ENCODE measurements around the gene TNFRSF9.
"Not testable (repeated sequence)": the region's sequence is repeated elsewhere in the genome, so short reads cannot be mapped to it uniquely, and the experiment has no call there.

Gene TNFRSF9

GRCh38 chr1:7961216-7962013 lies 20.8 kb upstream of the TNFRSF9 start, which contains the start of gene PARK7:
Gene PARK7 (plus strand): TSS chr1:7961711. CDS start chr1:7962786, 1,075 bp downstream.
- peak; percentile 100 for DNase-seq (ENCODE audit: low read depth in 2 of 2)

DNA sequence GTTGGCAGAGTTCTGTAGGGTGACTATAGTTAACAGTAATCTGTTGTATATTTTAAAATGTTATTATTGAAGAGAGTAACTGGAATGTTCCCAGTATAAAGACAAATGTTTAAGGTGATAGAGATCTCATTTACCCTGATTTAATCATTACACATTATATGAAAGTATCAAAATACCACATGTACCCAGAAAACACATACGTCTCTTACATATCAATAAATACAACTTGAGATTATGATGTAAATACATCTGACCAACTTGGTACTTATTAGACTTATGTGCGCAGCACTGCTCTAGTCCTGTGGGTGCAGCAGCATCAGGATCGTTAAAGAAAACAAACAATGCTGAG lies 20.2 kb upstream of the TNFRSF9 start:
- DNase-seq (ENCODE audit: low read depth in 2 of 2): no peak

DNA sequence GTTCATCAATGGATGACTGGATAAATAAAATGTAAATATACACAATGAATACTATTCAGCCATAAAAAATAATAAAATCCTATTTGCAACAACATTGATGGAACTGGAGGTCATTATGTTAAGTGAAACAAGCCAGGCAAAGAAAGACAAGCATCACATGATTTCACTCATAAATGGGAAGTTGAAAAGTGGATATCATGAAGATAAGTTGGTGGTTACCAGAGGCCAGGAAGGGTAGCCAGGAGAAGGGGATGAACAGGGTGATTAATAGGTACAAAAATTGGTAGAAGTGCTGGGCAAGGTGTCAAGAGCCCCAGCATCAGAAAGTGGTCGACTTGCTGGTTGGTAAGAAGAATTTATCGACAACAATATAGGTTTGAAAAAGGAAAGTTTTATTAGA lies 19.5 kb upstream of the TNFRSF9 start:
- DNase-seq (ENCODE audit: low read depth in 2 of 2): no peak

GRCh38 chr1:7956218-7957032 lies 15.8 kb upstream of the TNFRSF9 start:
- DNase-seq (ENCODE audit: low read depth in 2 of 2): no peak

DNA sequence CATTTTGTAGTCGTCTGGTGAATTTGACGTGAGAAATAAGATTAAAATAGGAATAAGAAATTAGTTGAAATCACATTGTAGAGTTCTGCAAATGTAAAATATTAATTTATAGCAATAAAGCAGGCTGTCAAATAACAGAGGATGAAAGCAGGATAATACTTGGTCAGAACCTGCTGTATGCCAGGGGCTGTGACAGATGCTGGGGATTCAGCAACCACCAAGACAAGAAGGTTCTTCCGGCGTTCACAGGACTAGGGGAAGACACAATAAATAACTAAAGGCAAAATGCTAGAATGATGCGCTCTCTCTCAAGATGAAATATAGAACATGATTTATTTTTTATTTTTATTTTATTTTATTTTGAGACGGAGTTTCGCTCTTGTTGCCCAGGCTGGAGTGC lies 14.0 kb upstream of the TNFRSF9 start:
- no peak for DNase-seq (ENCODE audit: low read depth in 2 of 2)

GRCh38 chr1:7953850-7954609 lies 13.4 kb upstream of the TNFRSF9 start:
- DNase-seq (ENCODE audit: low read depth in 2 of 2): peak; percentile 88 to 91

DNA sequence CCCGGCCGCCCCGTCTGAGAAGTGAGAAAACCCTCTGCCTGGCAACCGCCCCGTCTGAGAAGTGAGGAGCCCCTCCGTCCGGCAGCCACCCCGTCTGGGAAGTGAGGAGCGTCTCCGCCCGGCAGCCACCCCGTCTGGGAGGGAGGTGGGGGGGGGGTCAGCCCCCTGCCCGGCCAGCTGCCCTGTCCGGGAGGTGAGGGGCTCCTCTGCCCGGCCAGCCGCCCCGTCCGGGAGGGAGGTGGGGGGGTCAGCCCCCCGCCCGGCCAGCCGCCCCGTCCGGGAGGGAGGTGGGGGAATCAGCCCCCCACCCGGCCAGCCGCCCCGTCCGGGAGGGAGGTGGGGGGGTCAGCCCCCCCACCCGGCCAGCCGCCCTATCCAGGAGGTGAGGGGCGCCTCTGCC lies 12.2 kb upstream of the TNFRSF9 start:
- not testable (repeated sequence) for DNase-seq (ENCODE audit: low read depth in 2 of 2)

DNA sequence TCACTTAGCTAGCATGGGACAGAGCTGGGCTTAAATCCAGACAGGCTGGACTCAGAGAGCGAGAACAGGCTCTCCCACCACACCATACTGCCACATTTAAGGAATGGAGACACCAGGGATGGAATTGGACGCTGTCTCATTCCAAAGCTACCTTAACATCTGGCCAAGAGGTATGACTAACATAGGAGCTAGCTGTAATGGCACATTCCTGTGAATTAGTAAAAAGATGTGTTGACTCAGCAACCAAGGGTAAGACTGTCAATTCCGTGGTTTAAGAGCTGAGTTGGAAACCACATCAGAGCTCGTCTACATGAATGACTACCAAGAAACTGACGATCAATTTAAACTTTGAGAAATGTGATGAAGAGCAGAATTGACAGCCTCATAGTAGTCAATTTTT lies 8.3 kb upstream of the TNFRSF9 start:
- DNase-seq (ENCODE audit: low read depth in 2 of 2): peak in 1 of 2 donors; percentile 29

DNA sequence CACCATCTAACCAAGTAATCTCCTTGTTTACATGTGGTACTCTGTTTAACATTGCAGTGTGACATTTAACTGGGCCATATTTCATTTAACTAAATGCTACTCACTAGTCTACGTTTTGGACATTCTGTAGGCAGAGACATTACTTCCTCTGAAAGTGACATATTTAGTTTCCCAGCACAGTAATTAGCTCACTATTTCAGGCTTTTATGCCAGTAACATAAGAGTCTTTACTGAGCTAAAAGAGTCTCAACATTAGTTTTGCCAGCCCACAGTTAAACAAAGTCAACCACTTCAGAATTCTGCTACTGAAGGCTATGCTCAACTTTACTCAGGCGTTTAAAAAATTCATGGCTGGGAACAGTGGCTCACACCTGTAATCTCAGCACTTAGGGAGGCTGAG lies 2.6 kb upstream of the TNFRSF9 start:
- no peak for DNase-seq (ENCODE audit: low read depth in 2 of 2)

DNA sequence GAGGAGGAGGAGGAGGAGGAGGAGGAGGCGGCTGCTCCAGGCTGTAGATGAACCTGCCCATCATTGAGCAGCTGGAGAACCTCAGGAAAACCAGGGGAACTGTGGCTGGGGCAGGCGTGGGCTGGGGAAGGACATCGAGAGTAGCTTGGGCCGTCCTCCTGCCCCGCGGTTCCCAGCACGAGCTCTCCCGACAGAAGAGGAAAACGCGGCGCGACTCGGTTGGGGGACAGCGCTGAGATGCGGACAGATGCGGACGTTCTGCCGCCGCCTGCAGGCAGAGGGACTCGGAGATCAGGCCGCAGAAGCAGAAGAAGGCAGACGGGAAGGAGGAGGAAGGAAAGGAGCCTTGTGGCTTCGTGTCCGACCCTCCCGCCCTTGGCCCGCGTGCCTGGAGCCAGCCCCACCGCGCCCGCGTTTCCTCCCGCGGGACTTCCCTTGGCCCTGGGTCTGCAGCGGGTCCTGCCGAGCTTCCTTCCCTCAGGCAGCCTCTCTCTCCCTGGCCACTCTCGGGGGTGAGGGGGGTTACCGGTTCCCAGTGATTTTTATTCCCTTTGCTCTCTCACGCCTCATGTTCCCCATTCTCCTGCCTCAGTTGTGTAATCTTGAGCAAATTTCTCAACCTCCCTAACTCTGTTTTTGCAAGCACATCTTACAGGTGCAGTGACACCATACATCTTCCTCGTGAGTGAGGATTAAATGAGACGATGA lies 1.7 kb upstream of the TNFRSF9 start:
- DNase-seq (ENCODE audit: low read depth in 2 of 2): peak; percentile 13 to 28

- no peak for DNase-seq (ENCODE audit: low read depth in 2 of 2)
Measured at GRCh38 chr1:7941437-7941793, 776 bp upstream of the TNFRSF9 start.

GRCh38 chr1:7940034-7940433 lies 605 bp downstream of the TNFRSF9 start:
- no peak for DNase-seq (ENCODE audit: low read depth in 2 of 2)

DNA sequence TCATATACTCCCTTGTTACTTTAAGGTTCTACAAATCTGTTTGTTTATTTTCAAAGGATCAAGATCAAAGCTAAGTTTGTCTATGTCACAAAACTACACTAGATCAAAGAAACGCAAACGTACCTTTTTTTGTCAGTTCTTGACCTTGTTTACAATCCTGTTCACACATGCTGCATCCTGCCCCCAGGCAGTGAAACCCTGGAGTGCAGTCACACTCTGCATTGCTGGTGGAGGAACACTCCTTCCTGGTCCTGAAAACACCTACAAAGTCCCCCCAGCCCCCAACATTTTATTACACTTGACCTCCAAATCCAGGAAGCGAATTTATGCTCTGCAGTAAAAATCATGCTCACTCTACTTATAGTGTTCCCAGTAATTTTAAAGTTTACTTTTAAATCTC lies 2.6 kb downstream of the TNFRSF9 start:
- no peak for DNase-seq (ENCODE audit: low read depth in 2 of 2)

DNA sequence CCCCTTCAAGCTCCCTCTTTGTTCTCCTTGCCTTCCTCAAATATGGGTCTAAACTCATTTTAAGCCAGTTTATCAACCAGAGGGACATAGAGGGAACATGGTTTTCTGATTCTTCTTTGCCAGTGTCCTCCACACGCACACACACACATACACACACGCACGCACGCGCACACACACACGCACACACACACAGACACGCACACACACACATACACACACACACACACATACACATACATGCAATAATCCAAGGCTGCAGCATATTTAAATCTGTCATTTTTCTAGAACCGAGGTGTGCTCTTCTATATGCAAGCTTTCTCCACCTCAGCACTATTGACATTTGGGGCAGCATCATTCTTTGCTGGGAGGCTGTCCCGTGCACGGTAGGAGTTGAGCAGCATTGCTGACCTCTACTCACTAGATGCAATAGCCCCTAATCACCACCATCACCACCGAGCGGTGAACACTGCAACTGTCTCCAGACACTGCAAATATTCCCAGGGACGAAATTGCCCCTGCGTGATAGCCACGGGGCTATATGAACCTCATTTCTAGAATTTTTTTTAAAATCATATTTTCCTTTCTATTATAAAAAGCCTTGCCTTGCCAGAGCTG lies 8.0 kb downstream of the TNFRSF9 start:
- no peak for DNase-seq (ENCODE audit: low read depth in 2 of 2)

DNA sequence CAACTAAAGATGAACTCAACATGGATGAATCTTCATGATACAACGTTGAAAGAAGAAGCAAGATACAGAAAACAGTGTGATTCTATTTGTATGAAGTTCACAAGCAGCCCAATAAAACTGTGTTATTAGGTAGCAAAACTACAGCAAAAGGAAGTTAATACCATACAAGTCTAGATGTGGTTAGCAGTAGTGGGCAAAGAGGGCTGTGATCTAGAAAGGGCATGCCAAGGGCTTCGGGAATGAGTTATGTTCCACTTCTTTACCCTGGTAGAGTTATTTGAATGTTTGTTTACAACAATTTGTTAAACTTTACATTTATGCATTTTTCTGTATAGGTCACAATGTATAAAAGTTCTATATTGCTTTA lies 9.2 kb downstream of the TNFRSF9 start:
- no peak for DNase-seq (ENCODE audit: low read depth in 2 of 2)

DNA sequence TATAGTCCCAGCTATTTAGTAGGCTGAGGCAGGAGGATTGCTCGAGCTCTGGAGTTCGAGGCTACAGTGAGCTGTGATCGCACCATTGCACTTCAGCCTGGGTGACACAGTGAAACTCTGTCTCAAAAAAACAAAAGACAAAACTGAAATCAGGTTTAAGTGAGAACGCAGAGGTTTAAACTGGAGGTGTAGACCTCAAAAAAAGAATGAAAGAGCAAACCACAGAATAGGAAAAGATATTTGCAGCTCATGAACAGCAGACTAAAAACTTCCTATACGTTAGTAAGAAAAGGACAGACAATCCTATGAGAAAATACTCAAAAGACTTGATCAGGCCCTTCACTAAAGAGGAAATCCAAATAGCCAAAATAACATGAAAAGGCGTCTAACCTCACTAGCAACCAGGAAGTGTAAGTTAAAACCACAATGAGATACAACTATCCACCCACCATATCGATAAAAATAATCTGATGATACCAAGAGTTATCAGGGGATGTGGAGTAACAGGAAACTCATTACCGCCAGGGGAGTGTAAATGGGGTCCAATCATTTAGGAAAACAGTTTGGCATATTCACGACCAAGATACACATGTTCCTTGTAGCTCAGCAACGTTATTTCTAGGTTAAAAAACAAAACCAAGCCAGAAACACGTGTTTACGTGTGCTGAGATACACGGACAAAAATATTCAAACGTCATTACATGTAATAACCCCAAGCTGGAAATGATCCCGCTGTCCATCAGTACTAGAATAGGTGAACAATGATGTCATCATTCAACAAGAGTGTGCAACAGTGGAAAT lies 9.8 kb downstream of the TNFRSF9 start:
- no peak for DNase-seq (ENCODE audit: low read depth in 2 of 2)

- no peak for DNase-seq (ENCODE audit: low read depth in 2 of 2)
Measured at GRCh38 chr1:7929637-7930036, 11.0 kb downstream of the TNFRSF9 start.

DNA sequence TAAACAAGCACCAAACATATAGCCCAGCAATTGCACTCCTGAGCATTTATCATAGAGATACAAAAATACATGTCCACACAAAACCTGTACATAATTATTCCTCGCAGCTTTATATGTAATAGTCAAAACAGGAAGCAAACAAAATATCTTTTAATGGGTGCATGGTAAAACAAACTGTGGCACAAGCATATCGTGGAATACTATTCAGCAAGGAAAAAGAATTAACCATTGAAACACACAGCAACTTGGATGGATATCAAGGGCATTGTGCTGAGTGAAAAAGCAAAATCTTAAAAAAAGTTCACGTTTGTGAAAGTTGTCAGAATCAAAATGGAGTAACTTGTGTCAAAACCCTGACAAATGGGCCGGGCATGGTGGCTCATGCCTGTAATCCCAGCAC lies 12.4 kb downstream of the TNFRSF9 start:
- DNase-seq (ENCODE audit: low read depth in 2 of 2): no peak

GRCh38 chr1:7927061-7927460 lies 13.6 kb downstream of the TNFRSF9 start:
- not testable (repeated sequence) for DNase-seq (ENCODE audit: low read depth in 2 of 2)

DNA sequence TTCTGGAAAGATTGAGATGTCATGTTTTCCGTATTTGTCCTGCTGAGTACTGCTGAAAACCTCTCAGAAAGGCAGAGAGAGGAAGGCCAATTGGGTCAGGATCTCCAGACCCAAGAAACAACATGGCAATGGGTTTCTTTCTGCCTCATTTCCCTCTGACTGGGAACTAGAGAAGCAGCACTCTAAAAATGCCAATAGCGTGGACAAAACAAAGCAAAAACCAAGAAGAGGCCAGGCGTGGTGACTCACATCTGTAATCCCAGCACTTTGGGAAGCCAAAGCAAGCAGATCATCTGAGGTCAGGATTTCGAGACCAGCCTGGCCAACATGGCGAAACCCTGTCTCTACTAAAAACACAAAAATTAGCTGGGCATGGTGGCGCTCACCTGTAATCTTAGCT lies 18.3 kb downstream of the TNFRSF9 start:
- DNase-seq (ENCODE audit: low read depth in 2 of 2): no peak

- no peak for DNase-seq (ENCODE audit: low read depth in 2 of 2)
Measured at GRCh38 chr1:7921796-7922195, 18.8 kb downstream of the TNFRSF9 start.
